Measurements from ENCODE around the gene EYS. TPM values are rescaled to one million over a fixed set of nuclear protein-coding genes. Genes with fewer than 3 reads are reported as not detected.

EYS gene
- total RNA-seq, 3 donors from 2014 or later = 1.3 to 2.9 TPM; not detected in 1

- no peak overlapping the region for H3K4me3 ChIP-seq
- no peak overlapping the region for H3K27ac ChIP-seq
- TF ChIP-seq CTCF (IDR thresholded peaks at IDR 0.05) (no peak), POLR2AphosphoS5 (IDR thresholded peaks at IDR 0.05) (no peak), POLR2A (IDR thresholded peaks at IDR 0.05) (no peak)
- H3K9me3 ChIP-seq = no peaks in the 10 kb centered on the region
- intact Hi-C loops (cut with DNase I; ENCODE audit: low total_unique reads) = no loop called here
- no peaks in the 10 kb centered on the region for H3K4me1 ChIP-seq
- H3K27me3 ChIP-seq = no peaks in the 10 kb centered on the region
- no peak for DNase-seq (ENCODE audit: low spot score in 2 of 2)
- peaks cover 5% of the 10 kb centered on the region for H3K36me3 ChIP-seq
Observed at GRCh38 chr6:64932486-64932885, 774.5 kb downstream of the EYS start.

GRCh38 chr6:64930681-64931080, 776.3 kb downstream of the EYS start:
- Histone ChIP-seq H3K9me3 (no peaks in the 10 kb centered on the region), H3K27me3 (no peaks in the 10 kb centered on the region), H3K4me3 (no peak overlapping the region), H3K4me1 (no peaks in the 10 kb centered on the region), H3K36me3 (peaks cover 2% of the 10 kb centered on the region), H3K27ac (no peak overlapping the region)
- no peak for DNase-seq (ENCODE audit: low spot score in 2 of 2)
- intact Hi-C loops (cut with DNase I; ENCODE audit: low total_unique reads) = no loop called here
- no peak for TF ChIP-seq CTCF (IDR thresholded peaks at IDR 0.05)
- no peak for TF ChIP-seq POLR2AphosphoS5 (IDR thresholded peaks at IDR 0.05)
- TF ChIP-seq POLR2A (IDR thresholded peaks at IDR 0.05) = no peak

- DNase-seq (ENCODE audit: low spot score in 2 of 2) = no peak
- Histone ChIP-seq H3K27me3 (no peaks in the 10 kb centered on the region), H3K4me3 (no peak overlapping the region), H3K27ac (no peak overlapping the region), H3K36me3 (no peaks in the 10 kb centered on the region), H3K4me1 (no peaks in the 10 kb centered on the region), H3K9me3 (no peaks in the 10 kb centered on the region)
- TF ChIP-seq POLR2AphosphoS5 (IDR thresholded peaks at IDR 0.05) (no peak), POLR2A (IDR thresholded peaks at IDR 0.05) (no peak), CTCF (IDR thresholded peaks at IDR 0.05) (no peak)
- intact Hi-C loops (cut with DNase I; ENCODE audit: low total_unique reads) = no loop called here
Observed at GRCh38 chr6:64926051-64926450, 781.0 kb downstream of the EYS start.

- H3K9me3 ChIP-seq = no peaks in the 10 kb centered on the region
- intact Hi-C loops (cut with DNase I; ENCODE audit: low total_unique reads) = no loop called here
- DNase-seq (ENCODE audit: low spot score in 2 of 2) = no peak
- H3K27ac ChIP-seq = no peak overlapping the region
- no peak overlapping the region for H3K4me3 ChIP-seq
- H3K4me1 ChIP-seq = no peaks in the 10 kb centered on the region
- TF ChIP-seq CTCF (IDR thresholded peaks at IDR 0.05) (no peak), POLR2A (IDR thresholded peaks at IDR 0.05) (no peak), POLR2AphosphoS5 (IDR thresholded peaks at IDR 0.05) (no peak)
- H3K36me3 ChIP-seq = no peaks in the 10 kb centered on the region
- H3K27me3 ChIP-seq = no peaks in the 10 kb centered on the region
Observed at GRCh38 chr6:64920257-64920656, 786.8 kb downstream of the EYS start.

GRCh38 chr6:64914124-64914523, 792.9 kb downstream of the EYS start:
- Histone ChIP-seq H3K27me3 (no peaks in the 10 kb centered on the region), H3K4me1 (no peaks in the 10 kb centered on the region), H3K27ac (no peak overlapping the region), H3K9me3 (no peaks in the 10 kb centered on the region), H3K36me3 (no peaks in the 10 kb centered on the region), H3K4me3 (no peak overlapping the region)
- intact Hi-C loops (cut with DNase I; ENCODE audit: low total_unique reads) = no loop called here
- DNase-seq (ENCODE audit: low spot score in 2 of 2) = no peak
- TF ChIP-seq POLR2A (IDR thresholded peaks at IDR 0.05) (no peak), CTCF (IDR thresholded peaks at IDR 0.05) (no peak), POLR2AphosphoS5 (IDR thresholded peaks at IDR 0.05) (no peak)

Measured in breast epithelium (tissue), 4 donors.